Measurements from ENCODE around the gene FCHSD2. TPM values are rescaled to one million over a fixed set of nuclear protein-coding genes. Genes with fewer than 3 reads are reported as not detected.

FCHSD2 gene
- total and polyA plus RNA-seq, 2 of the 13 experiments (the other 11 are each of a cell fraction or from before 2014, with no cell fraction given): 20.5 to 24.8 TPM

DNA sequence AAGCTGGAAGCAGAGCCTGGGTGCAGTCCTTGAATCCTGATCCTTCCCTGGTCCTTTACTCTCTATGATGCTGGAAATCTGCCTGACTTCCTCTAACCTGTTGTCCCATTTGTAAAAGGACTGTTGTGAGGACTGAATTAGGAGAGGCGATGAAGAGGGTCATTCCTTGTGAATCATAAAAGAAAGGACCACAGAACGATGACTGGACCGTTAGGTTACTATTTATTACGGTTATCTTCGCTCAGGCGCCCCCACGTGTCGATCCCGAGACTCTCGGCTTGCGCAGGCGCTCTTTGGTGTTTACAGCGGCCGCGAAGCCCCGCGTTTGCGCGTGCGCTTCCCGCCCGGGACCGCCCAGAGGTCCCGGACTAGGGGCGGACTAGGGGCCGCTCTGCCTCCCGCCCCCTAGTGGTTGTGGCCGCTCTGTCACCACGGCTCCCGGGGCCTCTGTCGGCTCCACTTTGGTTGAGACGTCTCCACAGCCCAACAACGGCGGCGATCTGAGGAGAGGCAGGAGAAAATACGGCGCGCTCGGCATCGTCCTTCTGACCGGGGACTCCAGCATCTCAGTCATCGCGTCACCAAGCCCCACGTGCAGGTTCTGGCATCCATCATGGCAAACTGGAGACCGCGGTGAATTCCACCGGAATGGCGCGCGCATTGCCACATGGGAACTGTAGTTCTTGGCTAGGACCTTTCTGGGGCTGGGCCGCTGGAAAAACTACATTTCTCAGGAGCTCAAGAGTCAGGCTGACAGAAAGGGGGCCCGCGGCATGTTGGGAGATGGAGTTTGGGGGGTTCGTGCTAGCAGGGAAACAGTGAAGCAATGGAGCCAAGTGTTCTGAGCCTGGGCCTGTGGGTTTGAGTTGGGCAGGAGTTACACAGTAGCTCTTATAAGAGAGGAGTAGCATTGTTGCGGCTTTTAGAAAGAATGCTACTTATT lies 348.4 kb downstream of the FCHSD2 start, which contains the start of gene STARD10 (continued):
- TF ChIP-seq, protein P1, sequence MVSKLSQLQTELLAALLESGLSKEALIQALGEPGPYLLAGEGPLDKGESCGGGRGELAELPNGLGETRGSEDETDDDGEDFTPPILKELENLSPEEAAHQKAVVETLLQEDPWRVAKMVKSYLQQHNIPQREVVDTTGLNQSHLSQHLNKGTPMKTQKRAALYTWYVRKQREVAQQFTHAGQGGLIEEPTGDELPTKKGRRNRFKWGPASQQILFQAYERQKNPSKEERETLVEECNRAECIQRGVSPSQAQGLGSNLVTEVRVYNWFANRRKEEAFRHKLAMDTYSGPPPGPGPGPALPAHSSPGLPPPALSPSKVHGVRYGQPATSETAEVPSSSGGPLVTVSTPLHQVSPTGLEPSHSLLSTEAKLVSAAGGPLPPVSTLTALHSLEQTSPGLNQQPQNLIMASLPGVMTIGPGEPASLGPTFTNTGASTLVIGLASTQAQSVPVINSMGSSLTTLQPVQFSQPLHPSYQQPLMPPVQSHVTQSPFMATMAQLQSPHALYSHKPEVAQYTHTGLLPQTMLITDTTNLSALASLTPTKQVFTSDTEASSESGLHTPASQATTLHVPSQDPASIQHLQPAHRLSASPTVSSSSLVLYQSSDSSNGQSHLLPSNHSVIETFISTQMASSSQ (IDR thresholded peaks at IDR 0.05; ENCODE audit: low read depth): no peak
- TF ChIP-seq, protein P1 (CRISPR knock-in tag; IDR thresholded peaks at IDR 0.05; ENCODE audit: borderline replicate concordance): peak; percentile 59; the same call in 1 of the 2 replicates
- TF ChIP-seq PRDM10 (CRISPR knock-in tag; IDR thresholded peaks at IDR 0.05; ENCODE audit: low read depth) (peak; percentile 35; the same call in 1 of the 2 replicates), ZNF788 (CRISPR knock-in tag; IDR thresholded peaks at IDR 0.05; ENCODE audit: borderline replicate concordance) (peak; percentile 96; the same call in 1 of the 2 replicates), RNF2 (conservative IDR thresholded peaks at IDR 0.05; ENCODE audit: low read depth) (0 out of 2 replicates have a peak, but pooled peaks have one; percentile 45), NFRKB (IDR thresholded peaks at IDR 0.05) (no peak), GABPB1 (CRISPR knock-in tag; IDR thresholded peaks at IDR 0.05) (peak; percentile 89), REPIN1 (CRISPR knock-in tag; IDR thresholded peaks at IDR 0.05; ENCODE audit: borderline replicate concordance, low read depth) (peak; percentile 70; the same call in 1 of the 2 replicates), SATB2 (CRISPR knock-in tag; IDR thresholded peaks at IDR 0.05) (no peak)
- TF ChIP-seq, protein P2, sequence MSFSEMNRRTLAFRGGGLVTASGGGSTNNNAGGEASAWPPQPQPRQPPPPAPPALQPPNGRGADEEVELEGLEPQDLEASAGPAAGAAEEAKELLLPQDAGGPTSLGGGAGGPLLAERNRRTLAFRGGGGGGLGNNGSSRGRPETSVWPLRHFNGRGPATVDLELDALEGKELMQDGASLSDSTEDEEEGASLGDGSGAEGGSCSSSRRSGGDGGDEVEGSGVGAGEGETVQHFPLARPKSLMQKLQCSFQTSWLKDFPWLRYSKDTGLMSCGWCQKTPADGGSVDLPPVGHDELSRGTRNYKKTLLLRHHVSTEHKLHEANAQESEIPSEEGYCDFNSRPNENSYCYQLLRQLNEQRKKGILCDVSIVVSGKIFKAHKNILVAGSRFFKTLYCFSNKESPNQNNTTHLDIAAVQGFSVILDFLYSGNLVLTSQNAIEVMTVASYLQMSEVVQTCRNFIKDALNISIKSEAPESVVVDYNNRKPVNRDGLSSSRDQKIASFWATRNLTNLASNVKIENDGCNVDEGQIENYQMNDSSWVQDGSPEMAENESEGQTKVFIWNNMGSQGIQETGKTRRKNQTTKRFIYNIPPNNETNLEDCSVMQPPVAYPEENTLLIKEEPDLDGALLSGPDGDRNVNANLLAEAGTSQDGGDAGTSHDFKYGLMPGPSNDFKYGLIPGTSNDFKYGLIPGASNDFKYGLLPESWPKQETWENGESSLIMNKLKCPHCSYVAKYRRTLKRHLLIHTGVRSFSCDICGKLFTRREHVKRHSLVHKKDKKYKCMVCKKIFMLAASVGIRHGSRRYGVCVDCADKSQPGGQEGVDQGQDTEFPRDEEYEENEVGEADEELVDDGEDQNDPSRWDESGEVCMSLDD (CRISPR knock-in tag; IDR thresholded peaks at IDR 0.05; ENCODE audit: borderline replicate concordance): no peak
